HL-60 (cell line): ENCODE data around the gene TGM2.

Experiments used
- GABPA ChIP-seq: IDR thresholded peaks from 2 replicates; pipeline ENCODE4 v1.6.1; 2012; ENCODE audit warnings: low read depth
- POLR2AphosphoS5 ChIP-seq: IDR thresholded peaks from 2 replicates; pipeline ENCODE4 v1.6.1; 2012; ENCODE audit warnings: low read depth
- SPI1 ChIP-seq: IDR thresholded peaks from 2 replicates; pipeline ENCODE4 v1.6.1; 2012; ENCODE audit warnings: low read depth, mild to moderate bottlenecking, borderline replicate concordance
- TF ChIP-seq, protein P1 (sequence below): IDR thresholded peaks from one replicate; pipeline ENCODE4 v1.5.1; 2011; ENCODE audit warnings: low read length, control low read depth, inconsistent platforms; ENCODE audit not compliant: insufficient read depth

- TF ChIP-seq, protein P1, sequence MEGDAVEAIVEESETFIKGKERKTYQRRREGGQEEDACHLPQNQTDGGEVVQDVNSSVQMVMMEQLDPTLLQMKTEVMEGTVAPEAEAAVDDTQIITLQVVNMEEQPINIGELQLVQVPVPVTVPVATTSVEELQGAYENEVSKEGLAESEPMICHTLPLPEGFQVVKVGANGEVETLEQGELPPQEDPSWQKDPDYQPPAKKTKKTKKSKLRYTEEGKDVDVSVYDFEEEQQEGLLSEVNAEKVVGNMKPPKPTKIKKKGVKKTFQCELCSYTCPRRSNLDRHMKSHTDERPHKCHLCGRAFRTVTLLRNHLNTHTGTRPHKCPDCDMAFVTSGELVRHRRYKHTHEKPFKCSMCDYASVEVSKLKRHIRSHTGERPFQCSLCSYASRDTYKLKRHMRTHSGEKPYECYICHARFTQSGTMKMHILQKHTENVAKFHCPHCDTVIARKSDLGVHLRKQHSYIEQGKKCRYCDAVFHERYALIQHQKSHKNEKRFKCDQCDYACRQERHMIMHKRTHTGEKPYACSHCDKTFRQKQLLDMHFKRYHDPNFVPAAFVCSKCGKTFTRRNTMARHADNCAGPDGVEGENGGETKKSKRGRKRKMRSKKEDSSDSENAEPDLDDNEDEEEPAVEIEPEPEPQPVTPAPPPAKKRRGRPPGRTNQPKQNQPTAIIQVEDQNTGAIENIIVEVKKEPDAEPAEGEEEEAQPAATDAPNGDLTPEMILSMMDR = no peak
- TF ChIP-seq POLR2AphosphoS5 (no peak), SPI1 (no peak), GABPA (no peak)
Observed at GRCh38 chr20:38136421-38137245, 28.4 kb downstream of the TGM2 start.
